Kidney epithelial cell (primary cell): ENCODE measurements around the gene BRK1. TPM values are rescaled to one million over a fixed set of nuclear protein-coding genes. Genes with fewer than 3 reads are reported as not detected.
"Not testable (repeated sequence)": the region's sequence is repeated elsewhere in the genome, so short reads cannot be mapped to it uniquely, and the experiment has no call there.

Source experiments
- DNase-seq: peaks from one replicate; pipeline ENCODE4 v3.0.0-alpha.2; 2010; ENCODE audit warnings: low read depth
- H3K27me3 ChIP-seq: 2 replicates; pipeline ENCODE4 v1.6.0; 2011; ENCODE audit warnings: low read length; ENCODE audit not compliant: control insufficient read depth, insufficient read depth
- H3K36me3 ChIP-seq: 2 replicates; pipeline ENCODE4 v1.5.1; 2011; ENCODE audit warnings: low read length; ENCODE audit not compliant: control insufficient read depth, insufficient read depth
- H3K4me3 ChIP-seq: 2 replicates; pipeline ENCODE4 v1.5.1; 2011; ENCODE audit warnings: low read depth, mild to moderate bottlenecking, control low read depth, low read length
- CTCF ChIP-seq: IDR thresholded peaks from 2 replicates; pipeline ENCODE4 v1.5.1; 2011; ENCODE audit warnings: mild to moderate bottlenecking, moderate library complexity, low read length, control low read depth, inconsistent platforms; ENCODE audit not compliant: insufficient read depth, poor library complexity, severe bottlenecking
- total RNA-seq: library from RNA; depleted of rRNA; stranded (reverse); fragments of >200 nt; gene quantifications from 2 replicates; pipeline ENCODE4 v1.2.3, GENCODE V29; 2015

The BRK1 gene
- total RNA-seq, 1 donor from 2014 or later = 117 TPM

GRCh38 chr3:10160925-10161324 lies 45.5 kb downstream of the BRK1 start:
- Histone ChIP-seq H3K36me3 (no peaks in the 10 kb centered on the region), H3K27me3 (no peaks in the 10 kb centered on the region), H3K4me3 (no peak overlapping the region)
- DNase-seq = no peak
- TF ChIP-seq CTCF = no peak

- no peak for DNase-seq
- TF ChIP-seq CTCF = no peak
- H3K27me3 ChIP-seq = no peaks in the 10 kb centered on the region
- no peak overlapping the region for H3K4me3 ChIP-seq
- H3K36me3 ChIP-seq = no peaks in the 10 kb centered on the region
These were observed 46.7 kb downstream of the BRK1 start for GRCh38 chr3:10162185-10162584.

GRCh38 chr3:10164201-10164545 lies 48.7 kb downstream of the BRK1 start:
- H3K27me3 ChIP-seq, DNase-seq, H3K36me3 ChIP-seq: not testable (repeated sequence)
- H3K4me3 ChIP-seq = peak overlapping the region; percentile 99

GRCh38 chr3:10164546-10165393 lies 49.3 kb downstream of the BRK1 start, which contains the start of gene IRAK2:
TSS of gene IRAK2 (plus strand) at chr3:10164919. CDS start at chr3:10164955, 36 bp downstream.
- H3K4me3 ChIP-seq = peak within 1 kb of the TSS; percentile 99
- no peaks in the 10 kb centered on the region for H3K27me3 ChIP-seq
- TF ChIP-seq CTCF = peak; percentile 31
- DNase-seq = no peak
- peaks cover 2% of the 10 kb centered on the region for H3K36me3 ChIP-seq

DNA sequence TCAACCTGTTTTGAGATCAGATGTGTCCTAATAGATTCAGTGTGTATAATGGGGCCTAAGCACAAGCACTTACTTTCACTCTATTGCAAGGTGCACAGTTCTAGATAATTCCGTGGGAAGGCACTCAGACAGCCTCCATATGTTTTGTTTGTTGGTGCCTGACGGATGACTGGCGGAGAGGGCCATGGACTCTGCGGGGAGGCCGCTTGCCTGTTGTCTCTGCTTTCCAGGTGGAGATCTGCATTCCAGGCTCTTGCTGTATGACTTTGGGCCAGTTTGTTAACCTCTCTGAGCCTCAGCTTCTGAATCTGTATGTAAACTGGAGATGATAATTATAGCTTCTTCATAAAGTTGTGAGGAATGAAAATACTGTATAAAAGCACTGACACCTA lies 50.7 kb downstream of the BRK1 start:
- no peak for DNase-seq
- Histone ChIP-seq H3K27me3 (no peaks in the 10 kb centered on the region), H3K36me3 (peaks cover 2% of the 10 kb centered on the region), H3K4me3 (no peak overlapping the region)
- TF ChIP-seq CTCF = no peak

DNA sequence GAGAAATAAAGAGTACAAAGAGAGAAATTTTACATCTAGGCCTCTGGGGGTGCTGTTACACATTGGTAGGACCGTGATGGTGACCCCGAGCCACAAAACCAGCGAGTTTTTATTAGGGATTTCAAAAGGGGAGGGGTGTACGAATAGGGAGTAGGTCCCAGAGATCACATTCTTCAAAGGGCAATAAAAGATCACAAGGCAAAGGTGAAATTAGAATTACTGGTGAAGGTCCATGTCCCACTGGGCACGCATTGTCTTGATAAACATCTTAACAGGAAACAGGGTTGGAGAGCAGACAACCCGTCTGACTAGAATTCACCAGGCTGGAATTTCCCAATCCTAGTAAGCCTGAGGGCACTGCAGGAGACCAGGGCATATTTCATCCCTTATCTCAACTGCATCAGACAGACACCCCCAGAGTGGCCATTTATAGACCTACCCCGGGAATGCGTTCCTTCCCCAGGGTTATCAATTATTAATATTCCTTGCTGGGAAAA lies 53.6 kb downstream of the BRK1 start:
- TF ChIP-seq CTCF = no peak
- H3K4me3 ChIP-seq = no peak overlapping the region
- no peak for DNase-seq
- peaks cover 2% of the 10 kb centered on the region for H3K36me3 ChIP-seq
- no peaks in the 10 kb centered on the region for H3K27me3 ChIP-seq
